ENCODE data around the gene FHIP2A. TPM values are rescaled to one million over a fixed set of nuclear protein-coding genes. Genes with fewer than 3 reads are reported as not detected.
"Not testable (repeated sequence)": the region's sequence is repeated elsewhere in the genome, so short reads cannot be mapped to it uniquely, and the experiment has no call there.

Gene FHIP2A
- total and polyA plus RNA-seq, 8 donors: 3.8 to 19.6 (median 8.0) TPM

- ATAC-seq (no peak), FAIRE-seq (no peak), DNase-seq (no peak)
- TF ChIP-seq CTCF (IDR thresholded peaks at IDR 0.05): no peak
- Histone ChIP-seq H3K36me3 (peaks cover 0 to 42% (median 2%) of the 10 kb centered on the region in 3 donors), H3K4me3 (no peak overlapping the region), H3K27me3 (no peaks in the 10 kb centered on the region), H3K4me1 (no peaks in the 10 kb centered on the region), H3K27ac (no peak overlapping the region), H3K9me3 (no peaks in the 10 kb centered on the region)
- 97 to 98% methylated on average over 3 of the region's 3 CpGs for WGBS, 2 donors
- intact Hi-C loops (cut with DNase I): no loop called here
Observed at GRCh38 chr10:114839901-114840300, 18.3 kb downstream of the FHIP2A start.

GRCh38 chr10:114845978-114846693, 24.6 kb downstream of the FHIP2A start:
- H3K4me1 ChIP-seq: no peaks in the 10 kb centered on the region
- intact Hi-C loops (cut with DNase I): no loop called here
- 86 to 93% methylated on average over 8 of the region's 8 CpGs for WGBS, 2 donors
- no peaks in the 10 kb centered on the region for H3K9me3 ChIP-seq
- no peak for DNase-seq
- H3K27me3 ChIP-seq: no peaks in the 10 kb centered on the region
- H3K4me3 ChIP-seq: no peak overlapping the region
- no peak for TF ChIP-seq CTCF (IDR thresholded peaks at IDR 0.05)
- peaks cover 0 to 66% (median 15%) of the 10 kb centered on the region in 3 donors for H3K36me3 ChIP-seq
- H3K27ac ChIP-seq: no peak overlapping the region
- ATAC-seq: no peak
- peak; percentile 75 for FAIRE-seq

GRCh38 chr10:114847517-114847916, 25.9 kb downstream of the FHIP2A start:
- H3K4me1 ChIP-seq; H3K27me3 ChIP-seq; FAIRE-seq; H3K4me3 ChIP-seq; H3K9me3 ChIP-seq; ATAC-seq; DNase-seq; H3K27ac ChIP-seq; intact Hi-C loops (cut with DNase I): not testable (repeated sequence)
- 92 to 97% methylated on average over 10 of the region's 10 CpGs for WGBS, 2 donors
- peaks cover 0 to 66% (median 15%) of the 10 kb centered on the region in 3 donors for H3K36me3 ChIP-seq

- no peak for DNase-seq
- Histone ChIP-seq H3K9me3 (no peaks in the 10 kb centered on the region), H3K4me3 (no peak overlapping the region), H3K27me3 (no peaks in the 10 kb centered on the region), H3K36me3 (peaks cover 0 to 60% (median 13%) of the 10 kb centered on the region in 3 donors), H3K27ac (no peak overlapping the region), H3K4me1 (no peaks in the 10 kb centered on the region)
- intact Hi-C loops (cut with DNase I): no loop called here
- ATAC-seq: no peak
- TF ChIP-seq CTCF (IDR thresholded peaks at IDR 0.05): no peak
- FAIRE-seq: no peak
- 96 to 97% methylated on average over 4 of the region's 4 CpGs for WGBS, 2 donors
Observed at GRCh38 chr10:114849674-114850073, 28.1 kb downstream of the FHIP2A start.

- intact Hi-C loops (cut with DNase I): no loop called here
- DNase-seq (no peak), ATAC-seq (no peak), FAIRE-seq (no peak)
- 68 to 95% methylated on average over 2 of the region's 2 CpGs for WGBS, 2 donors
- H3K27ac ChIP-seq: no peak overlapping the region
- no peaks in the 10 kb centered on the region for H3K4me1 ChIP-seq
- H3K27me3 ChIP-seq: no peaks in the 10 kb centered on the region
- H3K4me3 ChIP-seq: no peak overlapping the region
- no peak for TF ChIP-seq CTCF (IDR thresholded peaks at IDR 0.05)
- H3K9me3 ChIP-seq: no peaks in the 10 kb centered on the region
- peaks cover 0 to 60% (median 13%) of the 10 kb centered on the region in 3 donors for H3K36me3 ChIP-seq
Observed at GRCh38 chr10:114850126-114850525, 28.5 kb downstream of the FHIP2A start.

All from pancreas (tissue), 10 donors.